Stomach (tissue), 19 donors: Measurements from ENCODE around the gene DNAJB1. TPM values are rescaled to one million over a fixed set of nuclear protein-coding genes. Genes with fewer than 3 reads are reported as not detected.

Experiments
- DNase-seq, 2 donors: peaks; one replicate each; pipeline versions ENCODE4 v3.0.0 to v3.0.0-alpha.2; 2013 to 2019
- H3K27ac ChIP-seq, 5 donors: fragments of 200-600 bp in 4 of 5; sonication (generic) in 4 of 5; one replicate each; pipeline ENCODE4 v1.5.1; 2013 to 2019; ENCODE audit warnings: mild to moderate bottlenecking in 1 of 5, moderate library complexity in 1 of 5
- H3K27me3 ChIP-seq, 3 donors: fragments of 200-600 bp; sonication (generic); one replicate each; pipeline ENCODE4 v1.5.1; 2017 to 2019; ENCODE audit warnings: mixed run types in 1 of 3
- H3K36me3 ChIP-seq, 4 donors: fragments of 200-600 bp; sonication (generic); 1 replicate in 3 of 4; 2 replicates in 1 of 4; pipeline ENCODE4 v1.5.1; 2016 to 2019
- H3K4me1 ChIP-seq, 4 donors: fragments of 200-600 bp; sonication (generic); one replicate each; pipeline ENCODE4 v1.5.1; 2016 to 2019
- H3K4me3 ChIP-seq, 4 donors: fragments of 200-600 bp; sonication (generic) in 3 of 4; one replicate each; pipeline ENCODE4 v1.5.1; 2016 to 2019; ENCODE audit warnings: mild to moderate bottlenecking in 1 of 4
- H3K9me3 ChIP-seq, 4 donors: fragments of 200-600 bp; sonication (generic); one replicate each; pipeline ENCODE4 v1.5.1; 2016 to 2019
- EP300 ChIP-seq: sonication (generic); formaldehyde crosslinking; IDR thresholded peaks from one replicate; pipeline ENCODE4 v1.6.1; 2017; ENCODE audit warnings: antibody characterized with exemption
- POLR2A ChIP-seq, 4 donors: fragments of 450-650 bp; IDR thresholded peaks; one replicate each; pipeline ENCODE4 v1.6.1; 2016; ENCODE audit warnings: antibody characterized with exemption in 4 of 4, control low read depth in 2 of 4, mild to moderate bottlenecking in 1 of 4, moderate library complexity in 1 of 4
- POLR2AphosphoS5 ChIP-seq, 3 donors: sonication (generic); formaldehyde crosslinking; IDR thresholded peaks; one replicate each; pipeline ENCODE4 v1.6.1; 2016; ENCODE audit warnings: antibody characterized with exemption in 3 of 3
- WGBS, 5 donors: extraction: QIAGEN DNeasy Blood & Tissue Kit in 3 of 5; methylation state at CpG; one replicate each; pipeline versions ENCODE4 v1.1.5 to v1.1.7; 2013 to 2018; 5-methylcytosine and 5-hydroxymethylcytosine counted together
- intact Hi-C: fragments of 100-400 bp; cut with DNase I; formaldehyde crosslinking; loops from one replicate; pipeline ENCODE4 v1.15.1; 2023; ENCODE audit warnings: low total_unique reads
- long read RNA-seq, 10 donors: transcript quantifications; one replicate each; lab custom pipeline, GENCODE V29; 2026
- polyA plus RNA-seq, 3 donors: library from polyadenylated mRNA; stranded (reverse); fragments of 200-250 nt; gene quantifications; one replicate each; pipeline ENCODE4 v1.2.3, GENCODE V29; 2013
- total RNA-seq, 5 donors: library from RNA; depleted of rRNA; stranded (reverse); fragments of >200 nt; gene quantifications; one replicate each; pipeline versions ENCODE4 v1.1.0 to v1.2.3, GENCODE V29; 2014 to 2016
- TF ChIP-seq, protein P1 (sequence below), 7 experiments: fragments of 450-650 bp in 4 of 7; fragments of 200-600 bp in 3 of 7; sonication (generic) in 3 of 7; IDR thresholded peaks; one replicate each; pipeline ENCODE4 v1.5.1; 2016 to 2019; ENCODE audit warnings: antibody characterized with exemption in 7 of 7, control low read depth in 2 of 7, mild to moderate bottlenecking in 1 of 7
- donor health status: healthy with polysubstance abuse.
- donor health status: Bipolar disorder and iron deficiency.
- donor health status: healthy.

DNAJB1 gene
- 10 to 100 TPM in 4 of 5 donors, 1 to 10 TPM in 1; 9.9 to 62.6 (median 33.0) TPM for total RNA-seq
- 10 to 100 TPM; 74.9 to 85.8 (median 80.9) TPM for polyA plus RNA-seq
- long read RNA-seq, donor 1, transcript DNAJB1-201 (3 exons, 2,264 nt): major isoform, 17 of 31 reads
- long read RNA-seq, donor 1, partial matches to known transcripts: 11 of 31 reads
- long read RNA-seq, donor 1, other reads (novel, unspliced or antisense): 0 of 31 reads
- long read RNA-seq, donor 2, transcript DNAJB1-201 (3 exons, 2,264 nt): major isoform, 23 of 38 reads
- long read RNA-seq, donor 2, partial matches to known transcripts: 15 of 38 reads
- long read RNA-seq, donor 2, other reads (novel, unspliced or antisense): 0 of 38 reads
- long read RNA-seq, donor 3, transcript DNAJB1-201 (3 exons, 2,264 nt): major isoform, 30 of 46 reads
- long read RNA-seq, donor 3, partial matches to known transcripts: 15 of 46 reads
- long read RNA-seq, donor 3, other reads (novel, unspliced or antisense): 0 of 46 reads
- long read RNA-seq, donor 4: 0 reads
- long read RNA-seq, donor 5, transcript DNAJB1-201 (3 exons, 2,264 nt): major isoform, 35 of 87 reads
- long read RNA-seq, donor 5, partial matches to known transcripts: 50 of 87 reads
- long read RNA-seq, donor 5, other reads (novel, unspliced or antisense): 0 of 87 reads
- long read RNA-seq, donor 6, transcript DNAJB1-201 (3 exons, 2,264 nt): major isoform, 70 of 113 reads
- long read RNA-seq, donor 6, transcript DNAJB1-208 (3 exons, 882 nt): minor isoform, 7 of 113 reads
- long read RNA-seq, donor 6, partial matches to known transcripts: 36 of 113 reads
- long read RNA-seq, donor 6, other reads (novel, unspliced or antisense): 0 of 113 reads
- long read RNA-seq, donor 7, transcript DNAJB1-201 (3 exons, 2,264 nt): major isoform, 37 of 73 reads
- long read RNA-seq, donor 7, partial matches to known transcripts: 32 of 73 reads
- long read RNA-seq, donor 7, other reads (novel, unspliced or antisense): 0 of 73 reads
- long read RNA-seq, donor 8, transcript DNAJB1-201 (3 exons, 2,264 nt): major isoform, 29 of 45 reads
- long read RNA-seq, donor 8, partial matches to known transcripts: 16 of 45 reads
- long read RNA-seq, donor 8, other reads (novel, unspliced or antisense): 0 of 45 reads
- long read RNA-seq, donor 9, transcript DNAJB1-201 (3 exons, 2,264 nt): major isoform, 32 of 99 reads
- long read RNA-seq, donor 9, partial matches to known transcripts: 66 of 99 reads
- long read RNA-seq, donor 9, other reads (novel, unspliced or antisense): 0 of 99 reads
- long read RNA-seq, donor 10, transcript DNAJB1-201 (3 exons, 2,264 nt): major isoform, 7 of 7 reads
- long read RNA-seq, donor 10, partial matches to known transcripts: 0 of 7 reads
- long read RNA-seq, donor 10, other reads (novel, unspliced or antisense): 0 of 7 reads

- Histone ChIP-seq H3K27ac (peak within 1 kb of the TSS; percentile 99 to 100 (median 100)), H3K27me3 (no peaks in the 10 kb centered on the region), H3K4me1 (peaks cover 51 to 80% (median 55%) of the 10 kb centered on the region in 4 donors), H3K36me3 (peaks cover 22 to 39% (median 34%) of the 10 kb centered on the region in 4 donors), H3K4me3 (peak within 1 kb of the TSS; percentile 85 to 89 (median 89)), H3K9me3 (no peaks in the 10 kb centered on the region)
- intact Hi-C loops: no loop called here
- TF ChIP-seq EP300 (no peak), POLR2AphosphoS5 (IDR thresholded peaks at IDR 0.05) (peak; percentile 96 to 98 (median 98)), POLR2A (IDR thresholded peaks at IDR 0.05) (peak in 2 of 4 donors; percentile 88 to 92)
- TF ChIP-seq, protein P1, sequence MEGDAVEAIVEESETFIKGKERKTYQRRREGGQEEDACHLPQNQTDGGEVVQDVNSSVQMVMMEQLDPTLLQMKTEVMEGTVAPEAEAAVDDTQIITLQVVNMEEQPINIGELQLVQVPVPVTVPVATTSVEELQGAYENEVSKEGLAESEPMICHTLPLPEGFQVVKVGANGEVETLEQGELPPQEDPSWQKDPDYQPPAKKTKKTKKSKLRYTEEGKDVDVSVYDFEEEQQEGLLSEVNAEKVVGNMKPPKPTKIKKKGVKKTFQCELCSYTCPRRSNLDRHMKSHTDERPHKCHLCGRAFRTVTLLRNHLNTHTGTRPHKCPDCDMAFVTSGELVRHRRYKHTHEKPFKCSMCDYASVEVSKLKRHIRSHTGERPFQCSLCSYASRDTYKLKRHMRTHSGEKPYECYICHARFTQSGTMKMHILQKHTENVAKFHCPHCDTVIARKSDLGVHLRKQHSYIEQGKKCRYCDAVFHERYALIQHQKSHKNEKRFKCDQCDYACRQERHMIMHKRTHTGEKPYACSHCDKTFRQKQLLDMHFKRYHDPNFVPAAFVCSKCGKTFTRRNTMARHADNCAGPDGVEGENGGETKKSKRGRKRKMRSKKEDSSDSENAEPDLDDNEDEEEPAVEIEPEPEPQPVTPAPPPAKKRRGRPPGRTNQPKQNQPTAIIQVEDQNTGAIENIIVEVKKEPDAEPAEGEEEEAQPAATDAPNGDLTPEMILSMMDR (IDR thresholded peaks at IDR 0.05): no peak
- 0 to 1% (median 0%) methylated on average over 20 to 82 of the region's 82 CpGs for WGBS, 5 donors
- peak; percentile 83 to 95 for DNase-seq
Measured at GRCh38 chr19:14517840-14518505, at the start of gene DNAJB1. DNAJB1 (minus strand) TSS chr19:14518397; CDS start chr19:14518349, 48 bp downstream.

- Histone ChIP-seq H3K9me3 (no peaks in the 10 kb centered on the region), H3K27ac (no peak overlapping the region), H3K4me1 (peaks cover 14 to 50% (median 43%) of the 10 kb centered on the region in 4 donors), H3K4me3 (no peak overlapping the region), H3K36me3 (peaks cover 20 to 68% (median 49%) of the 10 kb centered on the region in 4 donors), H3K27me3 (no peaks in the 10 kb centered on the region)
- 76 to 82% (median 80%) methylated on average over 10 to 11 of the region's 11 CpGs for WGBS, 5 donors
- no peak for TF ChIP-seq POLR2A (IDR thresholded peaks at IDR 0.05)
- TF ChIP-seq EP300: no peak
- TF ChIP-seq POLR2AphosphoS5 (IDR thresholded peaks at IDR 0.05): no peak
- TF ChIP-seq, protein P1 (IDR thresholded peaks at IDR 0.05): no peak
- no peak for DNase-seq
- intact Hi-C loops: loop anchor here (10.0 kb wide), 1 partner anchor 128 kb away; the partner anchor contains the start of gene ZNF333
Measured at GRCh38 chr19:14567079-14567478, 48.9 kb upstream of the DNAJB1 start.

DNA sequence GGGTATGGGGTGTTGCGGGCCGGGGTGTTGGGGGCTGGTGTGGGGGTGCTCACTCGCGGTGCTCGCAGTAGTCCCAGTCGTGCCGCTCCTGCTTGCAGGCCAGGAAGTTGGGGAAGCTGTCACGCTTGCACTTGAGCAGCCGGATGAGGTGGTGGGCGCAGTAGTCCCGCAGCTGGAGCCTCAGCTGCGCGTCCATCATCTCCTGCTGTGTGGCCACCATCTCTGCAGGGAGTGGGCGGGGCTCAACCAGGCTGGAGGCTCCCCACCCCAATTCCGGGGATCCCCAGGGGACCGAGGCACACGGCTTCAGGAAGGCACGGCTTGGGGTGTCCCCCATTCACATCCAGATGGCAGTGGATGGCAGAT is 48.5 kb upstream of the DNAJB1 start:
- no peak for DNase-seq
- H3K4me1 ChIP-seq: peaks cover 17 to 53% (median 46%) of the 10 kb centered on the region in 4 donors
- H3K9me3 ChIP-seq: no peaks in the 10 kb centered on the region
- no peak overlapping the region for H3K4me3 ChIP-seq
- TF ChIP-seq, protein P1 (IDR thresholded peaks at IDR 0.05): no peak
- TF ChIP-seq POLR2AphosphoS5 (IDR thresholded peaks at IDR 0.05): no peak
- intact Hi-C loops: loop anchor here (10.0 kb wide), 1 partner anchor 128 kb away; the partner anchor contains the start of gene ZNF333
- no peaks in the 10 kb centered on the region for H3K27me3 ChIP-seq
- no peak overlapping the region for H3K27ac ChIP-seq
- H3K36me3 ChIP-seq: peaks cover 20 to 68% (median 49%) of the 10 kb centered on the region in 4 donors
- 73 to 81% (median 81%) methylated on average over 2 to 18 of the region's 18 CpGs for WGBS, 5 donors
